B cell (primary cell): ENCODE measurements around the gene OR2Z1.

Experiments
- EZH2 ChIP-seq: IDR thresholded peaks from 2 replicates; pipeline ENCODE4 v1.6.1; 2012; ENCODE audit warnings: borderline replicate concordance, low read depth, mild to moderate bottlenecking, moderate library complexity, low read length; ENCODE audit not compliant: insufficient read depth, poor library complexity, severe bottlenecking
- TF ChIP-seq, protein P1 (sequence below): fragments of 200-600 bp; IDR thresholded peaks from one replicate; pipeline ENCODE4 v1.8.0; 2022; ENCODE audit warnings: antibody characterized with exemption, mild to moderate bottlenecking

- TF ChIP-seq, protein P1, sequence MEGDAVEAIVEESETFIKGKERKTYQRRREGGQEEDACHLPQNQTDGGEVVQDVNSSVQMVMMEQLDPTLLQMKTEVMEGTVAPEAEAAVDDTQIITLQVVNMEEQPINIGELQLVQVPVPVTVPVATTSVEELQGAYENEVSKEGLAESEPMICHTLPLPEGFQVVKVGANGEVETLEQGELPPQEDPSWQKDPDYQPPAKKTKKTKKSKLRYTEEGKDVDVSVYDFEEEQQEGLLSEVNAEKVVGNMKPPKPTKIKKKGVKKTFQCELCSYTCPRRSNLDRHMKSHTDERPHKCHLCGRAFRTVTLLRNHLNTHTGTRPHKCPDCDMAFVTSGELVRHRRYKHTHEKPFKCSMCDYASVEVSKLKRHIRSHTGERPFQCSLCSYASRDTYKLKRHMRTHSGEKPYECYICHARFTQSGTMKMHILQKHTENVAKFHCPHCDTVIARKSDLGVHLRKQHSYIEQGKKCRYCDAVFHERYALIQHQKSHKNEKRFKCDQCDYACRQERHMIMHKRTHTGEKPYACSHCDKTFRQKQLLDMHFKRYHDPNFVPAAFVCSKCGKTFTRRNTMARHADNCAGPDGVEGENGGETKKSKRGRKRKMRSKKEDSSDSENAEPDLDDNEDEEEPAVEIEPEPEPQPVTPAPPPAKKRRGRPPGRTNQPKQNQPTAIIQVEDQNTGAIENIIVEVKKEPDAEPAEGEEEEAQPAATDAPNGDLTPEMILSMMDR: no peak
- TF ChIP-seq EZH2: no peak
Observed at GRCh38 chr19:8695911-8696310, 25.5 kb upstream of the OR2Z1 start.
